ENCODE measurements around the gene PHTF1.
"Not testable (repeated sequence)": the region's sequence is repeated elsewhere in the genome, so short reads cannot be mapped to it uniquely, and the experiment has no call there.

Gene PHTF1

DNA sequence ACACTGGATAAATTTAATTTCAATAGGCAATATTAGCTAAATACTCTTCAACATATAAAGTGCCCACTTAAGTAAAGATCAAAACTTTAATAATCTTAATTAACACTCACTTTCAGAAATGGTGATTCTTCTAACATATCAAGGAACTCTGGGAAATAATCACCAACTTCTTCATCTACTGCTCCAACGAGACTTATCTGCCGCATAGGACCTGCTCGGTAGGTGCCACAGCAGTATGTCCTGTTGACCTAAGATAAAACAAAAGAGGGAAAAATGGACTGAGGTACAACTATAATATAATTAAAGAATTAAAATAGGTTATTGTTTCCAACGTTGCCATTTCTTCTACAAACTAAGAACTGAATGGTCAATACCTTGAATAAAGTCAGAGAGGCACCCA lies 18.3 kb upstream of the PHTF1 start:
- DNase-seq (ENCODE audit: low spot score) = no peak

DNA sequence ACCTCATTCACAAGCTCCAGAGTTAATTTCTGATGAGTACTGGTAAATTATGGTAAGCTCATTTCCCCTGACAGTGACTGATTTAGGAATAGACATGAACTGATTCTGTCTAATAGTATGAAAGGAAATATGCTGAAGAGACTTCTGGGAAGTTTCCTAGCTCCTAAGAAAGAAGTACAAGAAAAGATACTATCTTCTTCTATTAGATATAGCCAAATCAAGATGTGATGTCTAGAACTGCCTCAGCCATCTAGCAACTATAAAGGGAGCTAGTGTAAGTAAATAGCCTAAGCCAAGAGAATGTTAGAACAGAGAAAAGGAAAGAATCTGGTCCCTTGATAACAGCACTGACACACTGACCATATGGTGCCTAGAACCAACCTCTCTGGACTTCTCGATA lies 10.7 kb upstream of the PHTF1 start:
- no peak for DNase-seq (ENCODE audit: low spot score)

DNA sequence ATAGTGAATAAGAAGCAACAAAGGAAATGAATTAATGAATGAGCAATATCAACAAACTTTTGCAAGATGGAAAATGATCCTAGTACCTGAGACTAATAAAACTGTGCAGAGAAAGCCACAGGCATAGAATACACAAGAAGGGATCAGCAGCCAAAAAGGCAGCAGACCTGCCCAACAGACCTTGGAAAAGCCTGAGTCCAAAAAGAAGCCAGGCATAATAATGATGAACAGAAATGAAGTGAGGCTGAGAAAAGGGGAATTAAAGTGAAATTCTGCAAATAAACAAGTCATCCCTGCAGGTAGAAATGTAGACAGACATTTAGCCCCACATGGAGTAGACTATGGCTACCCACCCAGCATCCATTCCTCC lies 10.3 kb upstream of the PHTF1 start:
- DNase-seq (ENCODE audit: low spot score) = no peak

DNA sequence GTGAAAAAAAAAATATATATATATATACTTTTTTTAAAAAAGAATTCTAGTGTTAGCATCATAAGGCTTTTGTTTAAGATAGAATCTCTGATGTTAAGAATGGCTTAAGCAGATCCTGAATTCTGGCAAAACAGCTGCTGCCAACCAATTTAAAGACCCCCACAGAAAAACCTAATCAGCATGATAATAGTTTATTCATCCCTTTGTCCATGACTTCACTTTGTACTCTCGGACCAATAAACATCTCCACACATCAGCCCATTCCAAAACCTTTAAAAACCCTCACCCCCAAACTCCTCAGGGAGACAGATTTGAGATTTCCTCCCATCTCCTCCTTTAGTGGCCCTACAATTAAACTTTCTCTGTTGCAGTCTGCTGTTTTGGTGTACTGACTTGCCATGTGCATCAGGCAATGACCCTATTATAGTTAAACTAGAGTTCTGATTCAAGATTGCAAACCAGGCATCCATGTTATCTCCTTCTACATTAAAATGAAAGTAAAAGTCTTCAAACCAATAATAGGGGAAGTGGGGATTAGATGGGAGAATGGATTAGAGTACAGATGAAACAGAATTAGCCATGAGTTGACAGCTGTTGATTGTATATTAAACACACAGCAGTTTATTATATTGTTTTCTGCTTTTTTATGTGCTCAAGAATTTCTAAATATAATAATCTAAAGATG lies 9.8 kb upstream of the PHTF1 start:
- DNase-seq (ENCODE audit: low spot score) = no peak

DNA sequence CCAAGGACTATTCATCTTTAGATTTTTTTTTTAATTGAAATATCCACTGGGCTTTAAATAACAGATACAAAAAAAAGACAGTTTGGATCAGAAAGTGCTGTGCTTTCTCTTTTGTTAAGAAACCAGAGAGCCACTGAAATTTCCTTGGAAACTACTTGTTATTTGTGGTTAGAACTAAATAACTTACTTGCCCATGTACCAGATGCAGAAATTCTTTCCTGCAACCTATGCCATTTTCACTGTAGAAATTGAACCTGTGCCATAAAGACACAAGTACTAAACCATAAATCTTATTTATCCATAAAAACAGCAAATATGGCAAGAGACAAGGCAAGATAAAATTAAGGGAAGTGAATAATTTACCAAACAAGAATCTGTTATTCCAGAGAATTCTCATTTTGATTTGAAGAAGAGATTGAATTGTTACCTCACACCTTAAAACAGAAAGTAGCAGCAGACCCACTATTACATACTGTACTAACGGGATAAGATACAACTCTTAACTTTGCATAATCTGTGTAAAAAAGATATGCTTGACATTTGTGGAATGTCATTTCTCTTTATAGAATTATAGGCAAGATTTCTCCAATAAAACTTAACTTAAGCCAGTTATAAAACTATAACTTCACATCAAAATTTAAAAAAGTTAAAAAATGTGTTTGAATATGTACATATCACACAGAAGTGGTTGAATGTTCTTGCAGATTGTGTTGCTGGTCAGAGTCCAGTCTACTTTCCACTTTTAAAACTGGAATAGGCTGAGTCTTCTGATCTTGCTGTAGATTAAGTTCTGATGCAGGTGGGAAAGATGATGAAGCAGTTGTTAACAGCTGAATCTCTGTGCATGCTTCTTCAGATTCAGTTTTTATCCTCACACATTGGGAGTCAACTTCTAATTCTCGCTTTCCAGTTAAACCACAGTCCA lies 6.3 kb upstream of the PHTF1 start:
- DNase-seq (ENCODE audit: low spot score) = no peak

DNA sequence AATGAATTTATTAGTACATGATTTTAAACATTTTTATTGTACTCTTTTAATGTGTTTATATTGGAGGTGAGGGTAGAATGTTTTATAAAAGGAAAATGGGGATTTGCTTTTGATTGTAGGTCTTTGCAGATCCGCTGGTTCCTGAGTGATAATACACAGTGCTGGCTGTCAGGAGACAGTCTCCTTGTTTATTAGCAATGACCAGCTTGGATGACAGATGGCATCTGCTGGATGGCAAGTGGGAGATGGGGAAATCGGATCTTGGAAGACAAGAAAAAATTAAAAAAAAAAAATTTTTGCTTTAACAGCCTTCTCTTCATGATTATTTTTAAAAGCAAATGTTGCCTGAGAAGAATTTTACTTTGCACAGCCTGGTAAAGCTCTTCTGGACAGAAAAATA lies 4.4 kb upstream of the PHTF1 start:
- DNase-seq (ENCODE audit: low spot score) = no peak

DNA sequence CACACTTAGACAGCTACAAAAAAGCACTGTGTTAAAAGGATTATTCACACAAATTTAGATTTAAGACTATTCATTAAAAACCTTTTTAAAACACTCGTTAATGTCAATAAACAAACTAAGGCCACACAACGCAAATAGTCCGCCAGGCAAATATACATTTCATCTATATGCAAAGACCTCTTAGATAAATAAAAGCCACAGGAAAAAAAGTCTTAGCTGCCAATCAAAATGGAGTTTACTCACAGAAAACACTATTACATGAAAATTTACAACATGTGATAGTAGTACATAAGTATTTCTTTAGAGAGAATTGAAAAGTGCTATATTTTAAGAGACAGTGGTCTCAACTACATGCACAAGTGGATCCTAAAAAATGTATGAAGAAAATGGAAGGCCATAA lies 2.7 kb upstream of the PHTF1 start:
- DNase-seq (ENCODE audit: low spot score) = no peak

DNA sequence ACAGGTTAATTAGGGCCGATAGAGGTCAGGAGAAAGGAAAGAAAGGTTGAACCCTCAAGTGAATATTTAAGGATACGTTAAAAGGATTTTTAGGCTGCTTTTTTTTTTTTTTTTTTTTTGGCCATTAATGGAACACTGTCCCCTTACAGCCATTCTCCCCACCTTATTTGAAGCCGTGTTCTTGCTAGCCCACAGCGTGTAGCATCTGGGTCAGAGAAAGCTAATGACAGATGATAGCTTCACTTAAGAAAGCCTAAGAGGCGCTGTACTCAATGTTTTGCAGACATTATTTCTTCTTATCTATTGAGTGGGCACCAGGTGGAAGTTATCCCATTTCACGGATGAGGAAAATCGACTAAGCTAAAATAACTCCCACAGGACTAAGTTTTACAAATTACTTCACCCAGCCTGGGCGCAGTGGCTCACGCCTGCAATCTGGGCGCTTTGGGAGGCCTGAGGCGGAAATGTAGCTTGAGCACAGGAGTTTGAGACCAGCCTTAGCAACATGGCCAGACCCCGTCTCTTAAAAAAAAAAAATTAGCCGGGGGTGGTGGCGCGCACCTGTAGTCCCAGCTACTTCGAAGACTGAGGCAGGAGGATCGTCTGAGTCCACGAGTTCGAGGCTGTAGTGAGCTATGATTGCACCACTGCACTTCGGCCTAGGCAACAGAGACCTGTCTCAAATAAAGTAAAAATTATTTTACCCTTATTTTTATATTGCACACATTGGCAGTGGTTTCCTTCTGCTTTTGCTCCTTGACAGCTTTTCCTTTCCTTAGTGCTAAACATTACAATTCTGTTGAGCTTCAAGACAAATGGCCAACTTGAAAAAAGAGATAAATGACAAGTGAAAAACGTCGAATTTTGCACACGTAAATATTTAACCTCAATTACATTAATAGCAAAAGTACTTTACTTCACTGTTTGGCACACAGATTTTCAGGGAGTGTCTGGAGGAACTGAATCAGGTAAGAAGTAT lies 1.1 kb upstream of the PHTF1 start:
- DNase-seq (ENCODE audit: low spot score) = no peak

DNA sequence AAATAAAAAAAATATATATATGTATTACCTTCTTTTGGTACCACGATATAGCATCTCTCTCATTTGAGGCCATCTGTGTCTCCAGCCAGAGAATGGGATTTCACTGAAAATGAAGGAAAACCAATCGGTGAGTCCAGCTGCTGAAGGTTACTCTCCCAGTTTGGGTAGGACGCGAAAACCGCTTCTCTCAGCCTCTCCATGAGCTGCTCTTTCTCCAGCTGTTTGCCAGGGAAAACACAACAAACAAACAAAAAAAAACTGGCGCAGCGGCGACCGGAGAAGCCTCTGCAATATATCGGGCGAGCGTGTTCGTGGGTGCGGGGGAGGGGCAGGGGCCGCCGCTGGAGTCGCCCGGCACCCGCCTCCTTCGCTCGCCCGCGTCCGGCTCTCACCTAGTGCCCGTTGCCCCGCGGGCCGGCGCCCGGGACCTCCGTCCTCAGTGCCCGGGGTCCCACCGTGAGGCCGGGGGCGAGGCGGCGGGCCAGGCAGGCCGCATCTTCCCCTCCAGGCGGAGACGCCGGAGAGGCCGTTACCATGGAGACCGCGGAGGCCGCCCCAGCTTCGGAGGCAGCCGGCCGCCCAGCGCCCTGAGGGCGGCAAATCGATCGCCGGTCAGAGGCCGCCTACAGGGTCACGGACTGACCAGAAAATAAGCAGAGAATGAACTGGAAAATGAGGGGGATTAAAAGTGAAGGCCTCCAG lies 504 bp downstream of the PHTF1 start:
- DNase-seq (ENCODE audit: low spot score) = no peak

DNA sequence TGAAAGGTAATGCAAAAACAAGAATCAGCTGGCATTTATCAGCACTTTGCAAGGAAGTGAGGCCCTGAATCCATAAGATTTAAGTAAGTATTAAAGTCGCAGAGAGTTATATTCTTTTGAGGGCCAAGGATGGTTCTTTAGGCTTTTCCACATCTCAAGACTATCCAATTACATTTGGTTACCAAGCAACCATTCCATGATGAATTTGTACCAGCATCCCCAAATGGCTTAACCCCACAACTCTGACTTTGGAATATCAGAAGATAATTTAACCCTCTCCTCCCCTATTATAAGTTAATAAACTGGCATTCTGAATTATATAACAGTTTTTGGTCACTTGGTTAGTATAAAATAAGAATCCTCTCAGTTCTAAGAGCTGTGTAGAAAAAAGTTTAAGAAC lies 2.8 kb downstream of the PHTF1 start:
- no peak for DNase-seq (ENCODE audit: low spot score)

DNA sequence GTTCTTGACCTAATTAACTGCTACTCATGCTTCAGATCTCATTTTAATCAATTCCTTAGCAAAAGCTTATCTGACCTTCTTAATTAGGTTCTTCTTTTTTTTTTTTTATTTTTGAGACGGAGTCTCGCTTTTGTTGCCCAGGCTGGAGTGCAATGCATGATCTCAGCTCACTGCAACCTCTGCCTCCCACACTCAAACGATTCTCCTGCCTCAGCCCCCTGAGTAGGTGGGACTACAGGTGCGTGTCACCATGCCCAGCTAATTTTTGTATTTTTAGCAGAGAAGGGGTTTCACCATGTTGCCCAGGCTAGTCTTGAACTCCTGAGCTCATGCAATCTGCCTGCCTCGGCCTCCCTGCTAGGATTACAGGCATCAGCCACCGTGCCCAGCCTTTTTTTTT lies 6.0 kb downstream of the PHTF1 start:
- DNase-seq (ENCODE audit: low spot score) = not testable (repeated sequence)

DNA sequence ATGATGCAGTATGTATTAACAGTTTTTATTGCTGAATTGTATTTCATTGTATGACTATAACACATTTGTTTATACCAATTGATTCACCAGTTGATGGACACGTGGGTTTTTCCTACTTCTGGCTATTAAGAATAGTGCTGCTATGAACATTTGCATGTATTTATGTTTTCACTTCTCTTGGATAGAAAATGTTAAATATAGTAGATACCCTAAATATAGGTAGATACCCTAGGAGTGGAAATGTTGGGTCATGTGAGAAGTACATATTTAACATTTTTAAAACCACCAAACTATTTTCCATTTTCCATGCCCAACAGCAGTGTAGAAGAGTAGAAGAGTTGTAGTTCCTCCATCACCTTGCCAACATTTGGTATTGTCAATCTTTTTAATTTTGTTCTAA lies 7.8 kb downstream of the PHTF1 start:
- no peak for DNase-seq (ENCODE audit: low spot score)

DNA sequence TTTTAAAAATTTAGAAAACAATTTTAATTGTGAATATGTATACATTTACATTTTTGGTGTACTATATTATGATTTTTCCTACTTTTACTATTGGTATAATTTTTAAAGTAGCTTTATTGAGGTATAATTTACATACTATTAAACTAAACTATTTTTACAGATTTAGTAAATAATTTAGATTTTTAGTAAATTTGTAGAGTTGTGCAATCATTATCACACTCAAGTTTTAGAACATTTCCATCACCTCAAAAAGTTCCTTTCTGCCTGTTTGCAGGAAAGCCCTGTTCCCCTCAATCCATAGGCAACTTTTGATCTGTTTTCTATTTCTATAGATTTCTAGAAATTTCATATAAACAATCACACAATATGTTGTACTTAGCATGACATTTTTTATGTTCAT lies 8.2 kb downstream of the PHTF1 start:
- no peak for DNase-seq (ENCODE audit: low spot score)

DNA sequence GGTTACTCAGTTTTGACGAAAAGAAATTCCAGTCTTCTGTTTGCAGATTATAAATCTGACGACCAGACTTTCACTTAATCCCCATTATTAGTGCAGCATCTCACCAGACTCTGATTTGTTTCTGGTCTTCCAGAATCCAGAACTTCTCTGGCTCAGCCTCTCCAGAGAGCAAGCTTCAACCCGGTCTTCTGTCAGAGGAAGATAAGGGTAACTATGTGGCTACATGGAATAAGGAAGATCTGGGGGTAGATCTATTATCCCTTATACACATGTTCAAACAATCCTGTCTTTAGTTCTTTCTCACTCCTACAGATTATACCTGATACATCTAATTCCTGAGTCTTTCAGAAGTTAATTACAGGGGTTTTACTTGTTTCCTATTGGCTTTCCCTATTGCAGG lies 9.9 kb downstream of the PHTF1 start:
- DNase-seq (ENCODE audit: low spot score) = no peak

DNA sequence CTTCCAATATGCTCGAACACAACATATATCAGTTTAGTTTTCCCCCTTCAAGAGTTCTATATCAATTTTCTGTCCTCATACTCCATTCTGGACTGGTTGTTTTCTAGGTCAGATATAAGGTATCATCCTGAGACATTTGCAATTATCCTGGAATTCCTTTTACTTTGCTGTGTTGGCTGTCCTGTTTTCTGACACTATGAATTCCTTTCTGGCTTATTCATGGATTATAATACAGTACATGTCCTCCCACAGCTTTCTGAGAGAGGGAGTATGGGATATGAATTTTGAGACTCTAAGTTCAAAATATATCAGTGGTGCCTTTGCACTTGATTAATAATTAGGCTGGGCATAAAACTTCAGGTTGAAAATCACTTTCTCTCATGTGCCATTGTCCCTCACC lies 11.9 kb downstream of the PHTF1 start:
- DNase-seq (ENCODE audit: low spot score) = no peak

DNA sequence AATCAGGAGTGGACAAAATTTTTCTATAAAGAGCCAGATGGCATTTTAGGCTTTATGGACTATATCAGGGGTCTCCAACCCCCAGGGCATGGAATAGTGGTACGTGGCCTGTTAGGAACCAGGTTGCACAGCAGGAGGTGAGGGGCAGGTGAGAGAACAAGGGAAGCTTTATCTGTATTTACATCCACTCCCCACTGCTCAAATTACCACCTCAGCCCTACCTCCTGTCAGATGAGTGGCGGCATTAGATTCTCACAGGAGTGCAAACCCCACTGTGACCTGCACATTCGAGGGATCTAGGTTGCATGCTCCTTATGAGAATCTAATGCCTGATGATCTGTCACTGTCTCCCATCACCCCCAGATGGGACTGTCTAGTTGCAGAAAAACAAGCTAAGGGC lies 13.9 kb downstream of the PHTF1 start:
- no peak for DNase-seq (ENCODE audit: low spot score)

DNA sequence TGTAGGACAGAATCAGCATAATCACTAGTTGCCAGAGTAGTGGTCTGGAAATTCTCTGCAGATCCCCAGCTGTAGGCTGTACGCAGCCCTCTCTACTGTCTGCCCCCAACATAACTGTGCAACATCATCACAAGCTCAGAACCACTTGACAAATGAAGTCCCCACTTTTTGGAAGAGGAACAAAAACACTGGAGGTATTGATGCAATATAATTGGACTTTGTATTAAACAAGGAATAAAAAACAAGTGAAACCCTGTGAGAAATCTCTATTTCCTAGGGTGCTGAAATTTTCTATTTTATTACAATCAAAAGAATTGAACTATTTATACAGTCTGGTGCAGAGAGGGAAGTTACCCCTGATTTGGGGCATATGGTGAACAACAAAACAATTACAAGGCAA lies 15.2 kb downstream of the PHTF1 start:
- no peak for DNase-seq (ENCODE audit: low spot score)

DNA sequence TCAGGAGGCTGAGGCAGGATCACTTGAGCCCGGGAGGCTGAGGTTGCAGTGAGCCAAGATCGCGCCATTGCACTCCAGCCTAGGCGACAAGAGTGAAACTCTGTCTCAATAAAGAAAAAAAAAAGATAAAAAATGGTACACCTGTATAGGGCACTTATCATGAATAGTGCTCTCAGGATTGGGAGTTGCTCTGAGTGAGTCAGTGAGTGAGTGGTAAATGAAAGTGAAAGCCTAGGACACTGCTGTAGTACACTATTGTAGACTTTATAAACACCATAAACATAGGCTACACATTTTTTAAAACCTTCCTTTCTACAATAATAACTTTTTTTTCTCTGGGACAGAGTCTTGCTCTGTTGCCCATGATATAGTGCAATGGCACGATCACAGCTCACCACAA lies 16.8 kb downstream of the PHTF1 start:
- DNase-seq (ENCODE audit: low spot score) = no peak

DNA sequence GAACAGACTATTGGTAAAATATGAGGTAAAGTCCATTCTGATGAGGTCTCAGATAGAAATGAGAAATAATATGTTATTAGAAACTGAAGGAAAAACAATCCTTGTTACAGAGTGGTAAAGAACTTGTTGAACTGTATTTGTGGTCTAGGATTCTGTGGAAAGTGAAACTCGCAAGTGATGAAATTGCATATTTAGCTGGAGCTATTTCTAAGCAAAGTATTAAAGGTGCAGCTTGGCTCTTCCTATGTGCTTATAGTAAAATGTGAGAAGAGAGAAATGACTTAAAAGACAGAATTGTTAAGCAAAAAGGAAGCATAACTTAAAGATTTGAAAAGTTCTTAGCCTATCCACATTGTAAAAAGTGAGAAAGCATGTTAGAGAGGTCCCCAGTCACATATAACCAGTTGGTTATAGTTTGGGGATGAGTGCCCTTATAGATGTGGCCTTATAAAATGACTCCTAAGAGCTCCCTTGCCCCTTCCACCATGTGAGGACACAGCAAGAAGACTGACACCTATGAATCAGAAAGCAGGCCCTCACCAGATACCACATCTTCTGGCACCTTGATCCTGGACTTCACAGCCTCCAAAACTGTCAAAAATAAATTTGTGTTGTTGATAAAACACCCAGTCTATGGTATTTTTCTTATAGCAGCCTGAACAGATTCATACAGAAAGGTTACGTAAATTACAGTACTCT lies 24.8 kb downstream of the PHTF1 start:
- no peak for DNase-seq (ENCODE audit: low spot score)

DNA sequence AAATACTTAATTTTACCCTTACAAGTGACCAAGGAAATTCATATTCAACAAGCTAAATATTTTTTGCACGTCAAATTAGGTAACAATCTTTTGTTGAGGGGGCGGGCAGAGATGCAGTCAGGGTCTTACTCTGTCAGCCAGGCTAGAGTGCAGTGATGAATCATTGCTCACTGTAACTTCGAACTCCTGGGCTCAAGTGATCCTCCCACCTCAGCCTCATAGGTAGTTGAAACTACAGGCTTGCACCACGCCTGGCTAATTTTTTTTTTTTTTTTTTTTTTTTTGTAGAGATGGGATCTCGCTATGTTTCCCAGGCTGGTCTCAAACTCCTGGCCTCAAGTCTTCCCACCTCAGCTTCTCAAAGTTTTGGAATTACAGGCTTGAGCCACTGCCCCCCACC lies 26.5 kb downstream of the PHTF1 start:
- DNase-seq (ENCODE audit: low spot score) = no peak

DNA sequence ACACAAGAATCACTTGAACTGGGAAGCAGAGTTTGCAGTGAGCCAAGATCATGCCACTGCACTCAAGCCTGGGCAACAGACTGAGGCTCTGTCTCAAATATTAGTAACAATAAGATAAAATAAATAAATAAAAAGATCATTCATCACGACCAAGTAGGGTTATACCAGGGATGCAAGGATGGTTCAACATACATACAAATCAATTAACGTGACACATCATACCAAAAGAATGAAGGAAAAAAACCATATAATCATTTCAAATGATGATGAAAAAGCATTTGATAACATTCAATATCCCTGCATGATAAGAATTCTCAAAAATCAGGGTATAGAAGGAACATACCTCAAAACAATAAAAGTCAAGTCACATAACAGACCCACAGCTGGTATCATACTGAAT lies 38.3 kb downstream of the PHTF1 start:
- DNase-seq (ENCODE audit: low spot score) = no peak

Data from COLO829 (cell line).